Endothelial cell of umbilical vein (primary cell): Measurements from ENCODE around the gene AGAP3. TPM values are rescaled to one million over a fixed set of nuclear protein-coding genes. Genes with fewer than 3 reads are reported as not detected.

ENCODE experiments used
- BruUV-seq: library from RNA; stranded (reverse); fragments of 400-500 nt; replicated peaks from 2 replicates; lab custom pipeline; 2021; lab: Mats Ljungman, UMichigan
- CTCF ChIA-PET: fragments of 300-600, 350-600 bp; sonication (Branson Sonifier 250); formaldehyde crosslinking; loops from one replicate; lab custom pipeline; 2021; ENCODE audit warnings: antibody characterized with exemption, inconsistent platforms; lab: Charles Lee
- POLR2A ChIA-PET: fragments of 300-600, 350-600 bp; sonication (Branson Sonifier 250); formaldehyde crosslinking; loops from one replicate; lab custom pipeline; 2021; ENCODE audit warnings: antibody characterized with exemption, inconsistent platforms; lab: Charles Lee
- DNase-seq: peaks from one replicate; pipeline ENCODE4 v3.0.0-alpha.2; 2011; ENCODE audit warnings: low read depth, low spot score
- FAIRE-seq: peaks from 2 replicates; lab custom pipeline; 2011; peaks lifted over from hg19 to GRCh38; lab: Jason Lieb, UNC
- H2AFZ ChIP-seq: 2 replicates; pipeline ENCODE4 v1.6.0; 2012; ENCODE audit warnings: low read depth, low read length, control low read depth, inconsistent platforms
- H3K27ac ChIP-seq: 2 replicates; pipeline ENCODE4 v1.5.1; 2011; ENCODE audit warnings: low read depth, mild to moderate bottlenecking, control low read depth, low read length, moderate library complexity; ENCODE audit not compliant: insufficient read depth
- H3K27me3 ChIP-seq, 2 experiments: 2 replicates each; pipeline versions ENCODE4 v1.6.0 to v1.6.1; 2011; ENCODE audit warnings: low read length in 2 of 2, mixed read lengths in 1 of 2; ENCODE audit not compliant: control insufficient read depth in 2 of 2, insufficient read depth in 2 of 2
- H3K36me3 ChIP-seq, 2 experiments: 2 replicates in 1 of 2; 3 replicates in 1 of 2; pipeline ENCODE4 v1.5.1; 2011; ENCODE audit warnings: low read length in 2 of 2, mild to moderate bottlenecking in 1 of 2, moderate library complexity in 1 of 2; ENCODE audit not compliant: control insufficient read depth in 2 of 2, insufficient read depth in 2 of 2; ENCODE audit errors: extremely low read depth in 1 of 2
- H3K4me1 ChIP-seq: 3 replicates; pipeline ENCODE4 v1.5.1; 2011; ENCODE audit warnings: mild to moderate bottlenecking, low read length; ENCODE audit not compliant: control insufficient read depth, insufficient read depth; ENCODE audit errors: extremely low read depth
- H3K4me2 ChIP-seq: 2 replicates; pipeline ENCODE4 v1.6.1; 2011; ENCODE audit warnings: low read length, control low read depth, mixed read lengths; ENCODE audit not compliant: insufficient read depth
- H3K4me3 ChIP-seq, 3 experiments: fragments of 200-600 bp in 1 of 3; sonication (generic), shearing (Covaris generic) in 1 of 3; replicated peaks in 1 of 3; 2 replicates each; pipeline ENCODE4 v1.5.1; 2011 to 2016; ENCODE audit warnings: control low read depth in 3 of 3, low read length in 3 of 3, mild to moderate bottlenecking in 2 of 3, inconsistent platforms in 1 of 3, low read depth in 1 of 3, moderate library complexity in 1 of 3; ENCODE audit not compliant: insufficient read depth in 1 of 3
- H3K79me2 ChIP-seq: 2 replicates; pipeline ENCODE4 v1.6.0; 2012; ENCODE audit warnings: low read length, inconsistent platforms; ENCODE audit not compliant: control insufficient read depth, insufficient read depth
- H3K9ac ChIP-seq: replicated peaks from 2 replicates; pipeline ENCODE3; 2011; ENCODE audit warnings: low read length, control low read depth; ENCODE audit not compliant: insufficient read depth; ENCODE audit errors: extremely low read depth
- H3K9me1 ChIP-seq: replicated peaks from 3 replicates; pipeline ENCODE4 v1.6.0; 2011; ENCODE audit warnings: mild to moderate bottlenecking, low read length; ENCODE audit not compliant: control insufficient read depth, insufficient read depth; ENCODE audit errors: extremely low read depth
- H3K9me3 ChIP-seq: replicated peaks from 2 replicates; pipeline ENCODE4 v1.5.1; 2012; ENCODE audit warnings: low read length, inconsistent platforms; ENCODE audit not compliant: control insufficient read depth, insufficient read depth
- H4K20me1 ChIP-seq: replicated peaks from 2 replicates; pipeline ENCODE3; 2011; ENCODE audit warnings: mild to moderate bottlenecking, low read length; ENCODE audit not compliant: control insufficient read depth, insufficient read depth; ENCODE audit errors: extremely low read depth
- EZH2 ChIP-seq: IDR thresholded peaks from 2 replicates; pipeline ENCODE4 v1.6.1; 2012; ENCODE audit warnings: borderline replicate concordance, low read depth, mild to moderate bottlenecking, moderate library complexity, low read length, inconsistent platforms; ENCODE audit not compliant: severe bottlenecking
- FOS ChIP-seq: IDR thresholded peaks from 2 replicates; pipeline ENCODE4 v1.6.1; 2011; ENCODE audit warnings: mild to moderate bottlenecking, low read length, moderate library complexity, borderline replicate concordance; ENCODE audit not compliant: insufficient read depth
- GATA2 ChIP-seq: IDR thresholded peaks from 2 replicates; pipeline ENCODE4 v1.7.0; 2011; ENCODE audit warnings: low read depth, mild to moderate bottlenecking, moderate library complexity, mixed read lengths, low read length; ENCODE audit not compliant: insufficient read length, insufficient read depth
- JUN ChIP-seq: IDR thresholded peaks from 2 replicates; pipeline ENCODE4 v1.6.1; 2011; ENCODE audit warnings: borderline replicate concordance, low read depth; ENCODE audit not compliant: insufficient read length, insufficient read depth
- MAX ChIP-seq: IDR thresholded peaks from 2 replicates; pipeline ENCODE4 v1.6.1; 2011; ENCODE audit not compliant: insufficient read depth, insufficient read length
- MYC ChIP-seq: IDR thresholded peaks from one replicate; pipeline ENCODE4 v1.6.1; 2011; ENCODE audit warnings: mild to moderate bottlenecking, low read depth, low read length
- POLR2A ChIP-seq: IDR thresholded peaks from 2 replicates; pipeline ENCODE4 v1.6.1; 2012; ENCODE audit warnings: low read depth, mild to moderate bottlenecking, control low read depth, low read length
- POLR2AphosphoS5 ChIP-seq: IDR thresholded peaks from 2 replicates; pipeline ENCODE4 v1.6.1; 2012; ENCODE audit warnings: low read depth, mild to moderate bottlenecking, control low read depth, low read length, moderate library complexity; ENCODE audit not compliant: insufficient read depth
- dilution Hi-C: fragments of 300-500 bp; cut with MboI; formaldehyde crosslinking; loops from one replicate; pipeline ENCODE4 v1.15.0; 2019; ENCODE audit warnings: low sequenced_read_pairs; ENCODE audit not compliant: extremely low pct_ligation_motif_present
- intact Hi-C: fragments of 100-400 bp; cut with micrococcal nuclease; formaldehyde crosslinking; loops from one replicate; pipeline ENCODE4 v1.10.0; 2022
- polyA plus RNA-seq, 4 experiments: library from polyadenylated mRNA; depleted of rRNA in 3 of 4; stranded (reverse) in 3 of 4; unstranded in 1 of 4; fragments of >200 nt; gene quantifications; 2 replicates each; pipeline versions ENCODE4 v1.2.1 to v1.2.3, GENCODE V29; 2011 to 2012; ENCODE audit warnings: missing spikeins in 1 of 4
- total RNA-seq: library from RNA; stranded (reverse); gene quantifications from 2 replicates; pipeline ENCODE4 v1.2.3, GENCODE V29; 2021

AGAP3 gene
- total and polyA plus RNA-seq, 2 donors (not counting 3 experiments of a cell fraction or from before 2014, with no cell fraction given): 171 to 174 TPM

- no TSS peak for BruUV-seq
- H3K4me3 ChIP-seq: no peak overlapping the region
- no peaks in the 10 kb centered on the region for H3K79me2 ChIP-seq
- no peaks in the 10 kb centered on the region for H4K20me1 ChIP-seq
- H3K9me1 ChIP-seq: no peaks in the 10 kb centered on the region
- DNase-seq (no peak), FAIRE-seq (no peak)
- ChIA-PET CTCF (interaction anchor here (0.9 to 3.0 kb wide), 2 partner anchors 19 to 39 kb away, joined by 3 to 14 read pairs; no protein-coding TSS in a partner anchor), POLR2A (no interaction called here)
- no peak overlapping the region for H3K27ac ChIP-seq
- H3K9ac ChIP-seq: no peak overlapping the region
- H3K9me3 ChIP-seq: no peaks in the 10 kb centered on the region
- H2AFZ ChIP-seq: no peak overlapping the region
- no peak overlapping the region for H3K4me2 ChIP-seq
- no peaks in the 10 kb centered on the region for H3K27me3 ChIP-seq
- dilution Hi-C loops (no loop called here), intact Hi-C loops (no loop called here)
- TF ChIP-seq POLR2AphosphoS5 (no peak), POLR2A (no peak), FOS (no peak), EZH2 (no peak), JUN (no peak), GATA2 (no peak), MAX (no peak), MYC (no peak)
- H3K36me3 ChIP-seq: peaks cover 5 to 55% of the 10 kb centered on the region in 2 experiments
- H3K4me1 ChIP-seq: no peaks in the 10 kb centered on the region
Measured at GRCh38 chr7:151141855-151142685, 55.8 kb downstream of the AGAP3 start.
